ENCODE data around the gene COQ9.
A peak's percentile ranks its signal among the peaks of the same experiment; 100 is the strongest.
"Not testable (repeated sequence)": the region's sequence is repeated elsewhere in the genome, so short reads cannot be mapped to it uniquely, and the experiment has no call there.

COQ9 gene

DNA sequence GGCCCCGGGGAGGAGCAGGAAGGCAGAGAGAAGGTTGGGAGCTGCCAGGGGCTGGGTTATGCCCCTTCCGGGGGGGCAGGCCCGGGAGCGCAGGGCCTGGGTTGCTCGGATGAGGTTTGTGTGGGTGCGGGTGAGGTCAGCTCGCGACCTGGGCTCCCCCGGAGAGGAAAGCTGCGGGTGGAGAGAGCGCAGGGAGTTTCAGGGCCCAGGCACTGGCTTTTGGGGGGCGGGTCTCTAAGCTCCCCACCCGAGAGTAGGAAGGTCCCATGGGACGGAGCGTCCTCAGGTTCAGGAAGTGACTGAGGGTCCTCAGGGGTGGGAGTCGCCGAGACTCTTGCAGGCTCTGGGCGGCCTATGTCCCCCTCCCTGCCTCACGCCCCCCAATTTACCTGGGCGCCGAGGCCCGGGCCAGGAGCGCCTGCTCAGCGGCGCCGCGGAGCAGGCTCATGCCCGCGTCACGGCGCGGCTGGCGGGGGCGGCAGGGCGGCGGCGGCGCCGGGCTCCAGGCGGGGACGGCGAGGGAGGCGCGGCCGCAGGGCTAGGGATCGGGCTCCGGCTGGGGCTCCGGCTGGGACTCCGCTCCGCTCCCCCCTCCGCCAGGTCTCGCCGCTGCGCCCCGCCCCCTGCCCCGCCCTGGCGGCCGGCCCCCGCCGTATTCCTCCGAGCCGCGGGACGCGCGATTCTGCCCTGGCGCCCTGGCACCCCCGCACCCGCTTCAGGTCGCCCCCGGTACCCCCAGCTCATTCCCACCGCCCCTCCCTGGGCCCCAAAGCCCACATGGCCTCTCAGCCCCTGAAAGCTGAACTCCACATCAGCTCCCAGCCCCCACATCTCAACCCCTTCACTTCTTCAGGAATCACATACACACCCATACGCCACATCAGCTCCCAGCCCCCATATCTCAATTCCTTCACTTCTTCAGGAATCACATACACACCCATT lies 38.9 kb downstream of the COQ9 start, which contains the start of gene DOK4:
TSS of gene DOK4 (minus strand) at position 578 of the 942 bp plus-strand sequence. CDS start 6,986 bp downstream, outside the sequence.
- DNase-seq, result peak; percentile 49

DNA sequence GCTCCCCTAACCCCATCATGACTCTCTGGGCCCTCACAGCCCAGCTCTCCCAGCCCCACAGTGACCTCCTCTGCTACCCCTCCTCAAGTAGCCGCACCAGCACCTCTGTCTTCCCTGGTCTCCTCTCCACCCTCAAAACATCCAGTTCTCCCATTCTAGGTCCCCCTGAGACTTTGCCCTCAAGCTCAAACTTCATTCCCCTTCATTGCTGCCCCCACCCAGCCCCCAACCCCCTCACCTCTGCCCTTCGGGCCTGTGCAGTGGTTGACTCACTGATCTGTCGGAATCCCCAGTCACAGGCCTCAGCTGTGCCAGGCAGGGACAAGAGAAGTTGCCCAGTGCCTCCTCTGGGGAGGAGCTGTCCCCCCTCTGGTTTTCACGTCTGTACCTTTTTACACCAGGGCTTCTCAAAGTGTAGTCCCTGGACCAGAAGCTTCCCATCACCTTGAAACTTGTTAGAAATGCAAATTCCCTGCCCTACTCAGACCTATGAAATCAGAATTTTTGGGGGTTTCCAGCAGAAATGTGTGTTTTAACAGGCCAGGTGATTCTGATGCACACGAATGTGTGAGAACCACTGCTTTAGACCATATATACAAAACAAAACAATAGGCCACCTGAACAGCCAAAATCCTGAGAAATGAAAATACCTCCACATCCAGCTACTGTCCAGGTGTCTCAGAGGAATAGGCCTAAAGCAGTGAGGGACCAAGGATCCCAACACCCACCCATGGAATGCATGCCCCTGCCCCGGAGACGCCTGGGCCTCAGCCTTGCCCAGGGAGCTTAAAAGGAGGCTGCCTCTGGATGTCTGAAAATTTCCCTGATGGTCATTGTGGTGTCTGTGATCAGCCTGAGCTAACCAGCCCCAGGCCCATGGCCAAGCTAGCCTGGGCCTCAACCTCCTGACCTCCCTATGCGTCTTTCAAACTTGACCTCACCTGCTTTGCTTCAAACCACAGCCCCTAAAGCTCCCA lies 39.9 kb downstream of the COQ9 start:
- DNase-seq, result no peak

DNA sequence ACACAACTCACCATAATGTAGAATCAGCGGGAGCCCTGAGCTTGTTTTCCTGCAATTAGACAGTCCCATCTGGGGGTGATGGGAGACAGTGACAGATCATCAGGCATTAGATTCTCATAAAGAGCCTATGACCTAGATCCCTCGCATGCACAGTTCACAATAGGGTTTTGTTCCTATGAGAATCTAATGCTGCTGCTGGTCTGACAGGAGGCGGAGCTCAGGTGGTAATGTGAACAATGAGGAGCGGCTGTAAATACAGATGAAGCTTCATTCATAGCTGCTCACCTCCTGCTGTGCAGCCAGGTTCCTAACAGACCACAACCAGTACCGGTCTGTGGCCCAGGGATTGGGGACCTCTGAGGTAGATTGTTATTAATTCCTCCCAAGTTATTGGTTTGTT lies 42.0 kb downstream of the COQ9 start:
- no peak for DNase-seq

GRCh38 chr16:57493767-57494166 lies 46.5 kb downstream of the COQ9 start:
- no peak for DNase-seq

GRCh38 chr16:57497121-57497520 lies 49.8 kb downstream of the COQ9 start:
- DNase-seq, result no peak

DNA sequence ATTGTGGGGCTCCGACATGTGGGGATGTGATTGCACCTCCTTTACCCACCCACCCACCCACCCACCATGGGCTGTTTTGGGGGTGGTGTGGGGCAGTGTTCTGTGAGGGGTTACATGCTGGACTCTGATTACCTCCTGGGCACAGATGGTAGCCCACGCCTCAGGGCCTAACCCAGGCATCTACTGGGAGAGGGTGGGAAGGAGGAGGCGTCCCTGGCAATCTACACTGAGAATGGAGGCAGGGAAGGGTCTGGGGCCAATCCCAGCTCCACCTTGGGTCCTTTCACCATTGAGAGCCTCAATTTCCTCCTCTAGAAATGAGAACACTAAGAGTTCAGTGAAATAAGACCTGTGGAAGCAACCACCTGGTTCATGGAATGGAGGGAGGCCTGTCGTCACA lies 50.8 kb downstream of the COQ9 start:
- no peak for DNase-seq

GRCh38 chr16:57499941-57500340 lies 52.7 kb downstream of the COQ9 start:
- DNase-seq, result not testable (repeated sequence)

DNA sequence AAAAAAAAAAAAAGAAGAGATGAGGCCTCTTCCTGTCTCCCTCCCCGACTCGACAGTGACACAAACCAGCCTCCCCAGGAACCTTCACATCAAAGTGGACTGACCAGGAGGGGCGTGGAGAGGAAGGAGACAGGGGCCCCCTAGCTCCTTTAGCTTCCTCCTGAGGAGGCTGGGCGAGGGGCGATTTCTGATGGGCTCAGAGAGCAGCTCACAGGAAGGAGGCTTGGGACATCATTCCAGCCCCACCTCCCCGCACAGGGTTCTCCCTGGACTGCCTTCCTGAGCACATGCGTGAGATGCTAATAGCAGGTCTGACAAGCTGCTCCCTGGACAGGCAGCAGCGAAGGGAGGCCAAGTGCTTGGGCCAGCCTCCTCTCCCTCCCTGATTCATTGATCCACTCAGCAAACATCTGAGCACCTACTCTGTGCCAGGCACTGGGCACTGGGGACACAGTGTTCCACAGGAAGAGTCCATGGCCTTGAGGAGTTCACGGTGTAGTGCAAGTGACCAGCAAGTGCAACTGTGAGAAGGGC lies 53.4 kb downstream of the COQ9 start:
- DNase-seq, result no peak

DNA sequence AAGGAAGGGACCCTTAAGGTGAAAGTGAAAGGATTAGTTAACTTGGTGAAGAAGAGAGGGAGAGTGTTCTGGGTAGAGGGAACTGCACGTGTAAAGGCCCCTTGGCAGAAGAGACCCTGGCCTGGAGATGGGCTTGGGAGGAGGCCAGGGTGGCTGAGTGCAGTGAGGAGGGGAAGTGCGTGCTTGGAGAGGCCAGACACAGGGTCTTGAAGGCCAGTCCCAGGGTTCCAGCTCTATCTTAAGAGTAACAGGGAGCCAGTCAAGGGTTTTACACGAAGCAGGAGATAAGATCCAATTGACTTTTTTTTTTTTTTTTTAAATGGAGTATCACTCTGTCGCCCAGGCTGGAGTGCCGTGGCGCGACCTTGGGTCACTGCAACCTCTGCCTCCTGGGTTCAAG lies 54.2 kb downstream of the COQ9 start:
- no peak for DNase-seq

GRCh38 chr16:57502048-57502775 lies 54.9 kb downstream of the COQ9 start:
- peak; percentile 57 for DNase-seq

DNA sequence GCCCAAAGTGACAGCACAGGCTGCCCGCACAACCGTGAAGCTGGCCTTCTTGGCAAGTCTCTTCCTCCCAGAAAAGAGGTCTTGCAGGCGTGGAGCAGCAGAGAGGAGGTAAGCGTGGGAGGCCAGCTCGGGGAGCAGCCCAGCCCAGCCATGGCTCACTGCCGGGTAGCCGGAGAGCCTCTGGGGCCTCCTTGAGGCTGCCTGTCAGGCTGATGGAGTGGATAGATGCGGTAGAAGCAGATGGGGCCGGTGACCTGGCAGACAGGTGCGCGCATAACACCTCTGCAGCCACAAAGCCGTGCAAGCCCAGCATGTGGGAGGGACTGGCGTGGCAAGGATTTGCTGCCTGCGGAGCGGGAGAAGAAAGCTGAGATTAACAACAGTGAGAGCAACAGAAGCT lies 56.1 kb downstream of the COQ9 start:
- DNase-seq, result peak; percentile 45

DNA sequence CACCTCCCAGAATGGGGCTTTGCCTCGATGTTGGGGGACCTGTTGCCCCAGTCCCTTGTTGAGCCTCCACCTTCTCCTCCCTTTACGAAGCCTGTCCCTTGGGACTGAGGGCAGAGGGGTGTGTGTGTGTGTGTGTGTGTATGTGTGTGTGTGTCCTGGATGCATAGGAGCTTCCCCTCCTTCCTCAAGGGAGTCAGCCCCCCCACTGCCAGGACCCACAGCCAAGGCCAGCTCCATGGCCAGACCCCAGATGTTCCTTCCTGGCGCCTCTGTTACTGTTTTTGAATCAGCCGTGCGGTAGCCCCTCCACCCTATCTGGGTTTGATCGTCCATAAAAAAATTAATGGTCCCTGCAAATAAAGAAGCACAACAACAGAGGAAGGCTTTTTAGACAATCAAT lies 56.7 kb downstream of the COQ9 start:
- no peak for DNase-seq

GRCh38 chr16:57504491-57504890 lies 57.2 kb downstream of the COQ9 start:
- no peak for DNase-seq

DNA sequence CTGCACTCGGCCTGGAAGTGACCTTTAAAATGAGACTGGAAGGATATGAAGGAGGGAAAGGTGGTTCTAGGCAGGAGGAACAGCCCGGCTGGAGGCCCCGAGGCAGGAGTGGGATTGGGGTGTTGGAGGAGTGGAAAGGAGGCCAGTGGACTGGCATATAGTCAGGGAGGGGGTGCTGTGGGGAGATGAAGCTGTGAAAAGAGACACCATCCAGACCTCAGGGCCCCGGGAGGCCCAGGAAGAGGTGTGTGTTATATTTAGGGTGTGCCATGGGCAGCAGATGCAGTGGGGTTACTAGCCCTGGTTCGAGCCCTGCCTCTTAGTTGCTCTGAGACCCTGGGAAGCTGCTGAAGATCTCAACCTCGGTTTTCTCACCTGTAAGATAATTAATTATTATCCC lies 57.9 kb downstream of the COQ9 start:
- DNase-seq, result no peak

DNA sequence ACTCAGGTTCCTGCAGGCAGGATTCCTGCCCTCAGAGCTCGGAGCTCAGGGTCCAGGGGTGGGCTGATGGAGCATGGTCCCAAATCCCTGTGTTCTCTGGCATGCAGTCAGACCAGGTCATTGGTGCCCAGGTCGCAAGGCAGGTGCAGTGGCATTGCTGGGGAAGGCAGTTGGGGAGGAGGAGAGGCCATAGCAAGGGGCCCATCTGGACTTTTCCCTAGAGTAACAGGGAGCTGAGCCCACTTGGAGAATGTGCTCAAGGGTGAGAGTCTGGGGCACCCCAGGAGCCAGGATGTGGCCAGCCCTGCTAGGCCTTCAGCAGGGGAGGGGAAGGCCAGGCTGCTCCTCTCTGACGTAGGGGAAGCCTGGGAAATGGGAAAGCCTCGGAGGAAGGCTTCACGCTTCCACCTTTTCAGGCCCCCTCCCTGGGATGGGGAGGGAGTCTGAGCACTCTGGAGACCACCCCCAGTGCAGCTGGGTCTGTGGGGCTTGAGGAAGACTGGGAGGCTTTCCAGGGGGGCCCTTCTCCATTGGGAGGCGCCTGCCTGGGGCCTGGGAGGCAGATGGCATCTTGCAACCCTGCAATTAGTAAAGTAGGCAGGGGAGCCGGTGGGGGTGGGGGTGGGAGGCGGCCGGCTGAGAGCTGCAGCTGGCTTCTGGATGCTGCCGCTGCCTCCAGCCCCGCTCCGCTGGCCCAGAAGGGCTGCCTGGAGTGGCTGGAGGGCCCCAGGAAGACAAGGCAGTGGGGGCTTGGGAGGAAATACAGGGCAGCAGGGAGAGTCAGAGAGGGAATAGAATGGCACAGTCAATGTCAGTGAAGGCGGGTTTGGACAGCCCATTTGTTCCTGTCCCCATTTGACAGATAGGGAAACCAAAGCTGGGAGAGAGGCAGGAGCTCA lies 60.1 kb downstream of the COQ9 start:
- no peak for DNase-seq

- DNase-seq, result no peak
Measured at GRCh38 chr16:57508035-57508425, 60.8 kb downstream of the COQ9 start.

DNA sequence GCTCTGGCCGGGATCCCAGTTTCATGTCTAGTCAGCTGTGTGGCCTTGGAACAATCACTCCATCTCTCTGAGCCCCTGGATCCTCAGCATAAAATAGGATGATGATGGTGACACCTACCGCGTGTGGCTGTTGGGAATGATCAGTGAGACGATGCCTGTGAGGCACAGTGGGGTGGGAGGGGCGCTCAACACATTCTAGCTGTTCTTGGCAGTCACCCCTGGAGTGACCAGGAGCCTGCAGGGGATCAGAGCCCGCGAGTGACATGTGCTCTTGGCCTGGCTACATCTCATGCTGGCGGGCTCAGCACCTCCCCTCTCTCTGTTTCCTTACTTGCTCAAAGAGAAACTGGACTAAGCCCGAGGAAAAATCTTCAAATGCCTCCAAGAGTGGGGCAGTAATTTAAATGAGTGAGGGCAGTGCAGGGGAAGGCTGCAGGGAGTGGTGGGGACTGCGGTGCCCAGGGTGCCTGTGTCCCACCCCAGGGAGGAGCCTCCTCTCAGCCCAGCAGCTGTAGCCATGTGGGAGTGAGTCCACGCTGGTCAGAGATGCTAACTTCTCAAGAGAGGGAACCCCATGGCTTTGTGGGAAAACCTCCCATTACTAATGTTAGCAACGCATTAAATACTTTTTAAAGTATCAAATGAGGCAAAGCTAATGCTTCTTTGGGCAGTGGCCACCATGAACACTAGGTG lies 62.1 kb downstream of the COQ9 start:
- DNase-seq, result no peak

- DNase-seq, result no peak
Measured at GRCh38 chr16:57510016-57510871, 63.0 kb downstream of the COQ9 start.

All from NCI-H2029 (cell line).